Chondrocyte (in vitro differentiated cells): Measurements from ENCODE around the gene PPP1R9A. TPM values are rescaled to one million over a fixed set of nuclear protein-coding genes. Genes with fewer than 3 reads are reported as not detected.

Experiments used
- DNase-seq: peaks from one replicate; pipeline ENCODE4 v3.0.0; 2021; ENCODE audit warnings: mixed read lengths, low spot score
- H3K27ac Mint-ChIP-seq: one replicate; pipeline ENCODE4 v1.8.0; 2021; ENCODE audit warnings: mild to moderate bottlenecking, moderate library complexity, mixed read lengths; ENCODE audit not compliant: unreplicated experiment
- H3K27me3 Mint-ChIP-seq: 2 replicates; pipeline ENCODE4 v1.8.0; 2021; ENCODE audit warnings: low read depth, mixed read lengths
- H3K36me3 Mint-ChIP-seq: 2 replicates; pipeline ENCODE4 v1.8.0; 2021; ENCODE audit warnings: low read depth, mixed read lengths
- H3K4me1 Mint-ChIP-seq: 2 replicates; pipeline ENCODE4 v1.8.0; 2021; ENCODE audit warnings: low read depth, mild to moderate bottlenecking, mixed read lengths
- H3K4me3 Mint-ChIP-seq: one replicate; pipeline ENCODE4 v1.8.0; 2021; ENCODE audit warnings: mild to moderate bottlenecking, moderate library complexity, mixed read lengths; ENCODE audit not compliant: unreplicated experiment
- H3K9me3 Mint-ChIP-seq: 2 replicates; pipeline ENCODE4 v1.8.0; 2021; ENCODE audit warnings: low read depth, mixed read lengths
- total RNA-seq: library from RNA; stranded (reverse); gene quantifications from 3 replicates; pipeline ENCODE4 v1.2.1, GENCODE V29; 2021
- TF ChIP-seq, protein P1 (sequence below): fragments of 200-600 bp; sonication (generic); IDR thresholded peaks from 2 replicates; pipeline ENCODE4 v1.5.0; 2021; ENCODE audit warnings: antibody characterized with exemption, mild to moderate bottlenecking, moderate library complexity

PPP1R9A gene
- total RNA-seq, 1 donor from 2014 or later: 4.1 TPM

DNA sequence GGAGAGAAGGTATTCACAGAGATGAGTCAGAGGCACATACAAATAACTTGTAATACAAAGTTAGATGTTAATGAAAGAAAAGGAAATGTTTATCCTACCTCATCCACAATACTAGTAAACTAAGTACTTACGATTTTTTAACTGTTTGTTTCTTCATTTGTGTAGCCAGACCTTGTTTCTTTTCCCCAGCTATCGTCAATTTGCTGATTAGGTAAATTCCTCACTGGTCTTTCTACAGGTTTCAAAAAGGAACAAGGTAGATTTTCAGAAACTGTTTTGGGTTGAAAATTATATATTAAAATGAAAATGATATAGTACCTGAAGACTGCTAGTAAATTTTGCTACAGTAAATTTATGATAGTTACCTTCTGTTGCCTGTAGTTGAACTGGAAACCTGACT, 360.4 kb downstream of the PPP1R9A start:
- no peak overlapping the region for H3K4me3 Mint-ChIP-seq
- no peaks in the 10 kb centered on the region for H3K9me3 Mint-ChIP-seq
- no peak overlapping the region for H3K27ac Mint-ChIP-seq
- TF ChIP-seq, protein P1, sequence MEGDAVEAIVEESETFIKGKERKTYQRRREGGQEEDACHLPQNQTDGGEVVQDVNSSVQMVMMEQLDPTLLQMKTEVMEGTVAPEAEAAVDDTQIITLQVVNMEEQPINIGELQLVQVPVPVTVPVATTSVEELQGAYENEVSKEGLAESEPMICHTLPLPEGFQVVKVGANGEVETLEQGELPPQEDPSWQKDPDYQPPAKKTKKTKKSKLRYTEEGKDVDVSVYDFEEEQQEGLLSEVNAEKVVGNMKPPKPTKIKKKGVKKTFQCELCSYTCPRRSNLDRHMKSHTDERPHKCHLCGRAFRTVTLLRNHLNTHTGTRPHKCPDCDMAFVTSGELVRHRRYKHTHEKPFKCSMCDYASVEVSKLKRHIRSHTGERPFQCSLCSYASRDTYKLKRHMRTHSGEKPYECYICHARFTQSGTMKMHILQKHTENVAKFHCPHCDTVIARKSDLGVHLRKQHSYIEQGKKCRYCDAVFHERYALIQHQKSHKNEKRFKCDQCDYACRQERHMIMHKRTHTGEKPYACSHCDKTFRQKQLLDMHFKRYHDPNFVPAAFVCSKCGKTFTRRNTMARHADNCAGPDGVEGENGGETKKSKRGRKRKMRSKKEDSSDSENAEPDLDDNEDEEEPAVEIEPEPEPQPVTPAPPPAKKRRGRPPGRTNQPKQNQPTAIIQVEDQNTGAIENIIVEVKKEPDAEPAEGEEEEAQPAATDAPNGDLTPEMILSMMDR: no peak
- H3K36me3 Mint-ChIP-seq: no peaks in the 10 kb centered on the region
- no peaks in the 10 kb centered on the region for H3K27me3 Mint-ChIP-seq
- peaks cover 6% of the 10 kb centered on the region for H3K4me1 Mint-ChIP-seq
- DNase-seq: no peak

DNA sequence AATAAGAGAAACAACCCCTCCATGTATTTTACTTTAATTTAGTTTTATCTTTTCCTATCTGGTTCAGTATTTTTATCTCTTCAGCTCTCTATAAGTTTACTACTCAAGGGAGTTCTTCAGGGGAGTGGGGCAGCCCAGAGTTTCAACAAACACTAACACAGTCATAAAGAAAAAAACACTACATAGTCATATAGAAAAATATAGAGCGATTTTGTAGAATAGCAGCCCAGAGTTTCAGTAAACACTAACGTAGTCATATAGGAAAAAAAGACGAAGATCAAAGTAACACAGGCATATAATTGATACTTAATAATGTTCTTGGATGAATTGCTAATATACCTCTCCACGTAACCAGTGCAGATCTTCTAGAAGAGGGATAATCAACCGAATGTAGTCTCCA, 362.2 kb downstream of the PPP1R9A start:
- peaks cover under 1% of the 10 kb centered on the region for H3K4me1 Mint-ChIP-seq
- no peak for DNase-seq
- no peaks in the 10 kb centered on the region for H3K36me3 Mint-ChIP-seq
- H3K9me3 Mint-ChIP-seq: no peaks in the 10 kb centered on the region
- no peak overlapping the region for H3K4me3 Mint-ChIP-seq
- no peaks in the 10 kb centered on the region for H3K27me3 Mint-ChIP-seq
- no peak overlapping the region for H3K27ac Mint-ChIP-seq
- TF ChIP-seq, protein P1: no peak

DNA sequence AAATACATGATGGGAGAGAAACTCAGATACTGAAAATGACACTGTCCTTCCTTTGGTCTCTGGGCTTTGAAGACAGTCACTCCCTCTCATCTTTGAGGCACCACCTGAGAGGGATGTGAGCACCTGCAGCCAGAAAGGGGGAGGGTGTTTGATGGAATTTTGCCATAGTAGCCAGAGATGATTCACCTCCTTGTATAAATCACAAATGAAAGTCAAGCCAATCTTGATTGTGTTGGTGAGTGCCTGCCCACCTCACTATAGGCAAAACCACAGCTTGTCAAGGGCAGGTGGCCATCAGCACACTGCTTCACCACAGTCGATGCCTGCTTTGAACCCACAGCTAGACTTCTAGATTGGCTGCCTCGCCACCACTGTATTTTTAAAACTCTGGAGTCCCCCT, 368.7 kb downstream of the PPP1R9A start:
- no peak for DNase-seq
- no peaks in the 10 kb centered on the region for H3K36me3 Mint-ChIP-seq
- H3K9me3 Mint-ChIP-seq: no peaks in the 10 kb centered on the region
- TF ChIP-seq, protein P1: no peak
- H3K4me1 Mint-ChIP-seq: no peaks in the 10 kb centered on the region
- H3K4me3 Mint-ChIP-seq: no peak overlapping the region
- no peaks in the 10 kb centered on the region for H3K27me3 Mint-ChIP-seq
- H3K27ac Mint-ChIP-seq: no peak overlapping the region

DNA sequence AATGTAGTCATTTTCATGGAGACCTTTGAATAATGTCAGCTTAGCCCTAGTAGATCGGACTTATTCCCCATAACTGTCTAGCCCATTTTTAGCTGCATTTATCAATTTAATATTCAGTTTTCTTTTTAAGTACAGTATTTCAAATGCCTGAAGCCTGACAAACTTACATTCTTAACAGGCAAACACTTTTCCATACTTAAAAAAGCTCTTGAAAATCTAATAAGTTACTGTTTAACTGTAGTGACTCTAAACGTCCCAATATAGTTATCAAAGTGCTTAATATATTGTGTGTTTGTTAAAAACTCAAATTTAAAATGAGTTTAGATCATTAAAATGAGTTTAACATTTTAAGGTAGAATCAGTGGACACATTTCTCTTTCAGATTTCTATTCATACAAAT, 372.0 kb downstream of the PPP1R9A start:
- Mint-ChIP-seq H3K4me3 (no peak overlapping the region), H3K27me3 (no peaks in the 10 kb centered on the region), H3K9me3 (no peaks in the 10 kb centered on the region), H3K4me1 (no peaks in the 10 kb centered on the region), H3K36me3 (no peaks in the 10 kb centered on the region), H3K27ac (no peak overlapping the region)
- TF ChIP-seq, protein P1: no peak
- DNase-seq: no peak

DNA sequence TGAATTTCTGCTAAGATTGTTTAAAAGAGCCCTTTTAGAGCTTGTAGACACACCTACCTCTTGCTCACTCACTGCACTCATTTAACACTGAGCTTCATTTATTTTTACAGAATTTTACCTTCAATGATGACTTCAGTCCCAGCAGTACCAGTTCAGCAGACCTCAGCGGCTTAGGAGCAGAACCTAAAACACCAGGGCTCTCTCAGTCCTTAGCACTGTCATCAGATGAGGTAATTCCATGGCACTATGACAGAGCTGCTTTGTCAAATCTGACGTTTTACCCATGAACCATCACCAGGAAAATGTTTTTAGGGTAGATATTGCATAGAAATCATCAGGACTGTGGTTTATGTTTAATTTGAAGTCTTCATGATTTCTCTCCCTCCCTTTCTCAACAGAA, 378.7 kb downstream of the PPP1R9A start:
- H3K36me3 Mint-ChIP-seq: no peaks in the 10 kb centered on the region
- H3K9me3 Mint-ChIP-seq: no peaks in the 10 kb centered on the region
- H3K27me3 Mint-ChIP-seq: no peaks in the 10 kb centered on the region
- TF ChIP-seq, protein P1: no peak
- H3K27ac Mint-ChIP-seq: no peak overlapping the region
- no peak overlapping the region for H3K4me3 Mint-ChIP-seq
- DNase-seq: no peak
- H3K4me1 Mint-ChIP-seq: no peaks in the 10 kb centered on the region
